NCI-H526 (cell line): ENCODE measurements around the gene TUT4.

Experiments
- DNase-seq, 2 experiments: peaks; one replicate each; lab custom pipeline; 2025; lab: John Stamatoyannopoulos, UW

Gene TUT4

DNA sequence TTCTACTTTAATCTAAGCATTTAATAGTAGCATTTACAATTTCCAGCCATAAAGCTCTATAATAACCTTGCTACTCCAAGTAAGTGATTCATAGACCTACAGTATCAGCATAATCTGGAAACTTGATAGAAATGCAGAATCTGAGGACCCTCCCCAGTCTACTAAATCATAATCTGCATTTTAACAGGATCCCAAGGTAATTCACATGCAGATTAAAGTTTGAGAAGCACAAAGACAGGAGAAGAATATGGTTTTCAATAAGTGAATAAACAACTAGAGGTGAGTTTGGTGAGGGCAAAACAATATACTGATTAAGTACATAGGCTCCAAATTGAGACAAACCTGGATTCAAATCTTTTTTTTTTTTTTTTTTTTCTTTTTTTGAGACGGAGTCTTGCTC is 91.1 kb downstream of the TUT4 start:
- no peak for DNase-seq

DNA sequence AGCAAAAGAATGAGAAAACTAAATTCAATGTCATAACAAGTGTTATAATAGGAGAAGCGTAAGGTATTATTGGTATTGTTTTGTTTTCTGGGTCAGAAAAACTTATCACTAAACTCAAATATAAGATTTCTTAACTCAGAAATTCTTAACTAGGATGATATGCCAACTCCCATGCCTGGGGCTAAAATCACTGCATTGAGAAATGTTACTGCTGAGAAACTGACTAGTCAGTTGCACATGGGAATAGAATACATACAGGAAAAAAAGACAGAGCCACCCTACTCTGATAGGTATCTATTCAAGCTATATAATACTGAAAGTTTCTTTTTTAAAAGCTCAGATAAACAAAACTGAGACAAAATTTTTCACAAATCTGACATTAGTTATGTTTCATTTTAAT is 92.2 kb downstream of the TUT4 start:
- no peak for DNase-seq

DNA sequence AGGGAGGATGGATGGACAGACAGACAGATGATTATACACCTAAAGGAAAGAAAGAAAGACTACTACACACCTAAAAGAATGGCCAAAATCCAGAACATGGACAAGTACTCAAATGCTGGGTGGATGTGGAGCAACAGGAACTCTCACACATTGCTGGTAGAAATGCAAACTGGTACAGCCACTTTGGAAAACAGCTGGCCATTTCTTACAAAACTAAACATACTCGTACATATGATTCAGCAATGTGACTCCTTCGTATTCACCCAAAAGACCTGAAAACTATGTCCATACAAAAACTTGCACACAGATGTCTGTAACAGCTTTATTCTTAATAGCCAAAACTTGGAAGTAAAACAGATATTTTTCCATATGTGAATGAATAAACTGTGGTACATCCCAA is 97.2 kb downstream of the TUT4 start:
- no peak for DNase-seq

DNA sequence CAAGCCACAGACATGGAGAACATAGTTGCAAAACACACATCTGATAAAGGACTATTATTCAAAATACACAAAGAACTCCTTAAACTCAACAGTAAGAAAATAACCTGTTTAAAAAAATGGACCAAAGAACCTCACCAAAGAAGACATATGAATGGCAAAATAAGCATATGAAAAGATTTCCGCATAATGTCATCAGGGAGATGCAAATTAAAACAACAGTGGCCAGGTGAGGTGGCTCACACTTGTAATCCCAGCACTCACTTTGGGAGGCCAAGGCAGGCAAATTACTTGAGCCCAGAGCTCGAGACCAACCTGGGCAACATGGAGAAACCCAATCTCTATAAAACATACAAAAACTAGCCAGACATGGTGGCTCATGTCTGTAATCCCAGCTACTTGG is 98.1 kb downstream of the TUT4 start:
- DNase-seq, result peak in 1 of 2 experiments; percentile 0

DNA sequence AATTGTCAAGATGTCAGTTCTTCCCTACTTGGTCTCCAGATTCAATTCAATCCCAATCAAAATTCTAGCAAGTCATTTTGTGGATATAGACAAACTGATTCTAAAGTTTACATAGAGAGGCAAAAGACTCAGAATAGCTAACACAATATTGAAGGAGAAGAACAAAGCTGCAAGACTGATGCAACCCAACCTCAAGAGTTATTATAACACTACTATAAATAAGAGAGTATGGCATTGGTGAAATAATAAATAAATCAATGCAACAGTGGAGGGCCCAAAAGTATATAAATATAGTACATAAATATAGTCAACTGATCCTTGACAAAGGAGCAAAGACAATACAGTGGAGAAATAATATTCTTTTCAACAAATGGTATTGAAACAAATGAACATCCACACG is 98.8 kb downstream of the TUT4 start:
- DNase-seq, result no peak

DNA sequence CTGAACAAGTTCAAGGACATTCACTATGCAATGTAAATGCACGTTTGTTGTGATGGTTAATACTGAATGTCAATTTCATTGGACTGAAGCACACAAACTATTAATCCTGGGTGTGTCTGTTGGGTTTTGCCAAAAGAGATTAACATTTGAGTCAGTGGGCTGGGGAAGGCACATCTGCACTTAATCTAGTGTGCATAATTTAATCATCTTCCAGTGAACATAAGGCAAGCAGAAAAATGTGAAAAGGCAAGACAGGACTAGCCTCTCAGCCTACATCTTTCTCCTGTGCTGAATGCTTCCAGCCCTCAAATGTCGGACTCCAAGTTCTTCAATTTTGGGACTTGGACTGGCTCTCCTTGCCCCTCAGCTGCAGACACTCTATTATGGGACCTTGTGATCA is 108.4 kb downstream of the TUT4 start:
- DNase-seq, result no peak

DNA sequence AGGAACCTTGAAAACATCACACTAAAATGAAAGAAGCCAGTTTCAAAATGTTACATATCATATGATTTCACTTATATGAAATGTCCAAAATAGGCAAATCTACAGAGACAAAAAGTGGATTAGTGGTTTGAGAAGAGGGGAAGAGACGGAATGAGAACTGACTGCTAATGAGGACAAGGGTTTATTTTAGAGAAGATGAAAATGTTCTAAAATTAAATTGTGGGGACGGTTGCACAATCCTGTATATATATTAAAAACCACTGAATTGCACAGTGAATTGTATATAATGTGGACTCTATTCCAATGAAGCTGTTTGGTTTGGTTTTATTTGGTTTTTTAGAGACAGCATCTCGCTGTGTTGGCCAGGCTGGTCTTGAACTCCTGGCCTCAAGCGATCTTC is 112.9 kb downstream of the TUT4 start:
- DNase-seq, result no peak

DNA sequence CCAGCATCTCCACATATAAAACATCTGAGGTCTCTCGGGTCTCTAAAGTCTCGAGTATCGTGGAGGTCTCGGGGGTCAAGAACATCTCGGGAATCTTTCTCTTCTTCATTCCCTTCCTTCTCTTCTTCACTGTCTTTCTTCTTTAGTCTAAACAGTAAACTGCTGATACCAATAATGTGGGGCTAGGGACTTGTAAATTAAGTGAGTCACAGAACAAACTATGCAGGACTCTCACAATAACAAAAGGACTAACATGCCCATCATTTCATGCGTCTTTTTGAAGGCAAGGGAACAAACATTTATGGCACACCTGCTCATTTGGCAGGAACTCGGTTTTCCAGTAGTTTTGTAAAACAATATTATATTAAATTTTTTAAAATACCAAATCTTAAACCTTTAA is 116.1 kb downstream of the TUT4 start:
- DNase-seq, result no peak

DNA sequence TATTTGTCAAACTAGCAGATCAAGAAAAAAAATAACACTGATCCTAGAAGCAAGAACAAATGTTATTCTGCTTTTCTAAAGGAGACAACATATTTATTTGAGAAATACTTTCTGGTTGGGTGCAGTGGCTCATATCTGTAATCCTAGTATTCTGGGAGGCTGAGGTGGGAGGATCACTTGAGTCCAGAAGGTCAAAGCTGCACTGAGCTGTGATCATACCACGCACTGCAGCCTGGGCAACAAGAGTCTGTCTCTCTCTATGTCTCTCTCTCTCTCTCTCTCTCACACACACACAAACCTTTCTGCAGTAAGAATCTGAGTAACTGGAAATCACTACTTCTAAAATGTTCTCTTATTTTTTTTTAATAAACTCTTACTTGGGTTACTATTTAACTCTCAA is 117.2 kb downstream of the TUT4 start:
- DNase-seq, result no peak

DNA sequence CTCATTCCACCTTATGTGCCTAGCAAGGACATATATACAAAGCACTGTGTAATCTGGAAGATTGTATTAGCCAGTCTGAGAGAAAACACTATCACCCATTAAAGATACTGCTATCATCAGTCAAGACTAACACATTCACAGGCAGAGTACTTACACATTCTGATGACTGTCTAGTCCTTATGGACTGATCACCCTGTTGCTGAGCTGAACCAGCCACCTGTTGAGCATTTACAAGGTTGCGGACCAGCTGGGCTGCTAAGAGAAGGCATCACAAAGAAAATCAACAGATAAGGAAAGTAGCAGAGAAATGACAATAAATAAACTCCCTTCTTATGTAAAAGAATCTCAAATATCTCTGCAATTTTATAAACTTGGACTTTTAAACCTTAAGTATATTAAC is 117.7 kb downstream of the TUT4 start:
- DNase-seq, result no peak

DNA sequence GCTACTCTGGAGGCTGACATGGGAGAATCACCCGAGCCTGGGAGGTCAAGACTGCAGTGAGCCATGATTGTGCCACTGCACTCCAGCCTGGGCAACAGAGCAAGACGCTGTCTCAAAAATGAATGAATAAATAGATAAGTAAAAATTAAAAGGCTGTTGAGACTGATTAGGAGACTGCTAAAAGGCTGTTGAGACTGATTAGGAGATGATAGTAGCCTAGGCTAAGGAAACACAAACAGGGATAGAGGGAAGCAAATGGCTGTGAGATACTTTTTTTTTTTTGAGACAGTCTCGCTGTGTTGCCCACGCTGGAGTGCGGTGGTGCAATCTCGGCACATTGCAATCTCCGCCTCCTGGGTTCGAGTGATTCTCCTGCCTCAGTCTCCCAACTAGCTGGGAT is 120.1 kb downstream of the TUT4 start:
- no peak for DNase-seq

DNA sequence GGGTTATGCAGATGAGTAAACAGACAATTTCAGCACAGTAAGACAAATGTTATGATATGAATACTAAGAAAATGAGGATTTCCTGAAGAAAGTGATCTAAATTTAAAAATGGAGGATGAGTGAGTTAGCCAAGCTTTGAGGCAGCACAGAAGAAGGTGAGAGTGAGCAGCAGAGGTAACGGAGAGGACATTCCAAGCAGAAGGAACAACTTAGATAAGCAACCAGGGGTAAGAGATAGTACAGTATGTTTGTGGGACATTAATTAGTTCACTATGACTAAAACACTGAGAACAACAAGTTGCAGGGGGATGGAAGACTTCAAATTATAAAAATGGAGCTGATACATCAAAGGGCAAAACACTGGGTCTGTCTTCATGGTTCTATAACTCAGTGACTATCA is 125.7 kb downstream of the TUT4 start:
- no peak for DNase-seq

DNA sequence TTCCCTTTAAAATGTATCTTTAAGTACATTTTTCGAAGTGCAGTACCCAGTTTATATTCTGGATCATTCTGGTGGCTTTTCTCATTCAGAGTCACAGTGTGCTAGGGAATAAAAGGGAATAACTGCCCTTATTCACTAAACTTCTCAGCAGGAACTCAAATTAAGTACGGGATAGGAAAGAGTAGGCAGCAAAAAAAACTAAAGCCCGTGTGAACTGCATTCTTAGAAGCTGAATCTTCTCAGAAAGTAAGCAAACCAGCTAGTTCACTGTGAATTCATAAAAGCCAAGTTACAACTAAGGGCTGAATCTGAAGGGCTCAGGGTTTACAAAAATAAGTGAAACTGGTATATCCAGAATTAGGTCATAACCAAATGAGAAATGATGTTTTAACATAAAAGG is 126.5 kb downstream of the TUT4 start:
- DNase-seq, result no peak

DNA sequence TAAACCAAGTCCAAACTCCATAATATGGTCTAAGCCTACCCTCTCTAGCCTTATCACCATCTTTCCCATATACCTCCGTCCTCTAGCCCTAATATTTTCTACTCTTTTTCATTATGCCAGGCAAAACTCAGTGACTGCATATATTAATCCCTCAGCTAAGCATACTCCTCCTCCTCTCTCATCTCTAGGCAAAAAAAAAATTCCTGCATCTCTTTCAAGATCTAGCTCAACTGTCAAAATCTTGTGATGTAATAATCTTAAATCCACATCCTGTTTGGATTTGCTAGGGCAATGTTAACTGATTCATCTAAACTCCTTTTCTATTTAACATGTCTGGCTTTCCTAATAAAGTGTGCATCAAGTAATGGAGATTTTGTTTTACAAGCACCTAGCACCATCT is 128.1 kb downstream of the TUT4 start:
- DNase-seq, result no peak

DNA sequence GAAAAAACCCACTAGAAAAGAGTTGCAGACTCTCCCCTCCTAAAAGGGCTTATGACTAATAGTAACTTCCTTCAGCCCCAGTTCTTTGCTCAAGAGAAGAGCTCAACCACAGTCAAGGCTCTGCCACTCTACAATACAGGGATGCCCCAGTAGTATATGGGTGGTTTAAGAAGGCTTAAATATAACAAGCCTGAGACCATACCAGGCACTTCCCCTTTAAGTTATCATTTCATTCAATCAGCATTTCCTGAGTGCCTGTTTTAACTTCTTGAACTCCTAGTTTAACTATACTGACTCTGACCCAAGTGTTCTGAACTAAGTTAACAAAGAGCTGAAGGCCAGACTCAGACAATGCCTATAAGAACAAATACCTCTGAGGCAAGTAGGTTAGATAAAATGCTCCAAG is 128.7 kb downstream of the TUT4 start:
- no peak for DNase-seq

DNA sequence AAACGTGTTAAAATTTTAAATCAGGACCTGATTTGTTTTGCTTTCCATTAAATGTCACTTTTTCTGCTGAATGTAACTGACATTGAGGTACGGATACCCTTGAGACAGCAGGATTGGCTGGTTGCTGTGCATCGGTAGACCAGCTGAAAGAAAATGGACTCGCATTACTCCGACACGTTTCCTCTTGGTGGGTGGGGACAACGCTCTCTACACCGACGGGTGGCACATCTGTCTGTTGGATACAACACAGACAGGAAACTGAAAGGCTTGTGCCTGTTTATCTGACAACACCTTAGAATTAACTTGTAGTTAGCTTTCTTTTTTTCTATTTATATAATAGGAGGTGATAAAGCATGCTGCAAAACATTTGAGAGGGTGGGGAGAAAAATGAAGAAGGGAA is 129.1 kb downstream of the TUT4 start:
- no peak for DNase-seq

DNA sequence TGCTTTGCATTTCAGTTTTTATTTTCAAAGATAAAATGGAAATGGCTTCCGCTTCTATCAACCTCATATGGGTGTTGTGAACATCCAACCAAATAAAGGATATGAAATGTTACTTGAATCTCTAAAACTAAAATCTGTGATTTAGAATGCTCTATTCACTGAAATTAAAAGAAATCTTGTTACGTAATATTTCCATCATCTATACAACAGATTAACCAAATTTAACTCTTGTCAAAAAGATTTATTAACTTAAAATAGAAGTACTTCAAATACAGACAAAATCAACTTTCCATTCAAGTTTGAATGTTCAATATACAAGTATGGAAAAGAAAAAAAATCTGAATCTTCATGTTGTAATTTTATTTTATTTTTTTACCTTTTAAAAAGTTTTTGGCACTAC is 129.8 kb downstream of the TUT4 start:
- peak in 1 of 2 experiments; percentile 16 for DNase-seq

DNA sequence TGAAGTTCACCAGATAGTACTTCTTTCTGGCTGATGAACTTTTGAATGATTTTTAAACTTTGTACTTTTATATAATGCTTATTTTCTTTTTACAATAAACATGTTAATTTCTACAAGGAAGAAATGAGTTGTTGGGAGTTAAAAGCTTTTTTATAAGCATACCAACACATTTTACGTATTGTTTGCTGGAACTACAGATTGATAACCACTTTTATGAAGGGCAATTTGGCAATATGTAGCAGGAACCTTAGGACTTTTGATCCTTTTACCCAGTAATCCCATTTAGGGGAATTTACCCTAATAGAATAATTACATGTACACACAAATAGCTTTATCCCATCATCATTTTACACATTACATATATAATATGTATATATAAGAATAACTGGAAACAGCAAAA is 132.2 kb downstream of the TUT4 start:
- DNase-seq, result no peak

DNA sequence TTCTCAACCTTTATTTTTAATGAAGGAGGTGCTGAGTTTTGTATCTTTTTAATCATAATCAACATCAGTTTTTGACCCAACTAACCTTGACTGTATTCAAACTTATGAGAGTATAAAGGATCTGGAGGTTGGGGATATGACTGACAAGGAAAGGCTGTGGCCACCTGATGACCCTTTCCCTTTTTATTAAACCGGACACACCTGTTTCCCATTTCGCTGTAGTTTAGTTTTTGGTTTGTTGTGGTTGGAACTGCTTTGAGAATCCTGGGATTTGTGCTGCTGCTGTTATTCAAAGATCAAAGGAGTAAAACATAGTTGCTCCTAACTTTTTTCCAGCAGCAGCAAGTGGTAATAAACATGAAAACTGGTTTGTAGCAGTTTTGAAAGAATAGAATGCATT is 136.1 kb downstream of the TUT4 start:
- DNase-seq, result no peak

DNA sequence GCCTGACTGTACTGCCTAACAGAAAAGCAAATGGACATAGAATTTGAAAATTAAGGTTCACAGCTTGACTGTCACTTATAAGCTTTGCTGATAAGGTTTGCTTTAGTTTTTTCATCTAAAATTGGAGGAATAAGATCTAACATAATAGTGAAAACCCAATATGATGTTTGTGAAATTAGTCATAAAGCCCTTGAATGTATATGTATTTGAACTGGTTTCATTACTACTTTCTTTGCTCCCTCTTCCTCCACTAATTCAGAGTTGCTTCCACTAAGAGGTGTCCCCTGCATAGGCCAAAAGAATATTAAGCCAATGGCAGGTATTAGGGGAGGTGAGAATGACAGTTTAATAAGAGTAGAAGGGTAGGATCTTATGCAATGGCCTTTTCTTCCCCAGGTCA is 137.9 kb downstream of the TUT4 start:
- no peak for DNase-seq

DNA sequence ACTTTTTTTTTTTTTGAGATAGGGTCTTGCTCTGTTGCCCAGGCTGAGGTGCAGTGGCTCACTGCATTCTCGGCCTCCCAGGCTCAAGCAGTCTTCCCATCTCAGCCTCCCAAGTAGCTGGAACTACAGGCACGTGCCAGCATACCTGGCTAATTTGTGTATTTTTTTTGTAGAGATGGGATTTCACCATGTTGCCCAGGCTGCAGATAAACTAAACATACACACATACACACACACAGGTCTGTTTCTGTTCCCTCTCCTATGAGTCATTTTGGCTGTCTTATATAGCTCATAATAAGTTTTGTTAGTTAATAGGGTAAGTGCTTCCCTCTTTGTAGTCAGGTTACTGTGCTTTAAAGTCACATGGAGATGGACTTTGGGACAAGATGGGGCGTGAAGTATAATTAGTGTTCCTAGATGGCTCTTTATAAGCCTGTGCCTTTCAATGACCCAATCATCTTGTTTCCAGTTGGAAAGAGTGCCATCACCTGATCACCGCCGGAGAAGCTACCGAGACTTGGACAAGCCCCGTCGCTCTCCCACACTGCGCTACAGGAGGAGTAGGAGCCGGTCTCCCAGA is 139.4 kb downstream of the TUT4 start:
- DNase-seq, result peak; percentile 35 to 52

DNA sequence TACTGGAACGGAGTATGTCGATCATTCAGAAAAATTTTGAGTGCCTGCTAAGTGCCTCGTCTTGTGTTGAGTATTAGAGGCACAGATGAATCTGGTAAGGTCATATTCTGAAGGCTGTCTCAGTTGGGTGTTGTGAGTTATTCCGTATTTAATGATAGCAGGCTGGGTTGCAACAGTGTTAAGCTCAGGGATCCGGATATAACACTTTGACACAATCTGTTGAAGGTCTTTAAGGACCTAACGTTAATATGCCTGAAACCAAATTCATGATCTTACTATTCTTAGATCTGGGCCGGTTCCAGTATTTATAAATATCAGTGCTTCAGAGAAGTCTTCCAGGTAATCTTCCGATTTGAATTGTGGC is 147.9 kb downstream of the TUT4 start:
- DNase-seq, result no peak

DNA sequence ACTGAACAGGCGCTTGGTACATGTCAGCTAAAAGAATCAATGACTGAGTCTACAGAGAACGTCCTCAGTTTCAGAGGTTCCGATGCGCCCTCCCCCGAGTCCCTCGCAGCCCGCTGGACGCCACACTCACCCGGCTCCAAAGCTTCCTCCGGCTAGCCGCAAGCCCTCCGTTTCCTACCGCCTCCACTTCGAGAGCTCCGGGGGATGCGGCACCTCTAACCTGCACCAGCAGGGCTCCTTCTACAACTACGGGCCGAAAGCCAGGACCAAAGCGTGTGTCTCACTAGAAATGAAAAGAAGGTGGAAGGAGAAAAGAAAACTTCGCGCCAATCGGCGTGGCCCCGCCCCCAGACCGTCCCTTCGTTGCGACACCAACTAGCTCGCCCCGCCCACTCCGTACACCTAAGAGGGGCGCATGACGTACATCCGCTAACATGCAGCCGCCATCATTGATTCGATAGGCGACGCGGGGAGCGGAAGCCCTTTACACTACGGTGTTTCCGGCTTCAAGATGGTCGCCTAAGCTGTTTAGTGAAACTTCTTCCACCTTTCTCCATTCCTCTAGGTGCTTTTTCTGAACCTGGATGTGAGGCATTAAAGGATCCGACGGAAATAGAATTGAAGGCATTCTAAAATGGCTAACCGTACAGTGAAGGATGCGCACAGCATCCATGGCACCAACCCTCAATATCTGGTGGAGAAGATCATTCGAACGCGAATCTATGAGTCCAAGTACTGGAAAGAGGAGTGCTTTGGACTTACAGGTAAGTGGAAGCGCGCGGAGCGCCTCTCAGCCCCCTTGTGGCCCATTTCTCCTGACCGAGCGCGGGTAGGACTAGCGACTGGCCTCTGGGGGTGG is 148.5 kb downstream of the TUT4 start, which contains the start of the genes ORC1 and PRPF38A:
TSS of gene ORC1 (minus strand) at position 308 of the 859 bp plus-strand sequence. CDS start 2,200 bp downstream, outside the sequence.
TSS of gene PRPF38A (plus strand) at position 487 of the 859 bp plus-strand sequence. CDS start at position 635, 148 bp downstream.
- DNase-seq, result peak; percentile 96 to 99
